HG02981 (cell line): ENCODE measurements around the gene ERVFRD-1.

Experiments used
- ATAC-seq: cut with Tn5 transposase; IDR thresholded peaks from one replicate; pipeline ENCODE4 v1.9.1; 2021; ENCODE audit warnings: mild to moderate bottlenecking, moderate library complexity; ENCODE audit not compliant: unreplicated experiment

Gene ERVFRD-1

GRCh38 chr6:11110921-11111768, at the start of gene ERVFRD-1:
Gene ERVFRD-1, minus strand, starts transcription at chr6:11111725. Its CDS starts 6,415 bp downstream, at chr6:11105310.
- no peak for ATAC-seq

DNA sequence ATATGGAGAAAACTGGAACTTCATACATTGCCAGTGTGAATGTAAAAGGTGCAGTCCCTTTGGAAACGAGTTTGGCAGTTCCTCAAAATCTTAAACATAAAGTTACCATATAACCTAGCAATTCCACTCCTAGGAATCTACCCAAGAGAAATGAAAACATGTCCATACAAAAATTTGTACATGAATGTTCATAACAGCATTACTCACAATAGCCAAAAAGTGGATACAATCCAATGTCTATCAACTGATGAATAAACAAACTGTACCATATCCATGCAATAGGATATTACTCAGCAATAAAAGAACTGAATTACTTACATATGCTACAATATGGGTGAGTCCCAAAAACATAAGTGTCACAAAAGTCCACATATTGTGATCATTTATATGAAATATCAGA, 48.7 kb upstream of the ERVFRD-1 start:
- ATAC-seq = no peak

GRCh38 chr6:11155589-11155988, 44.1 kb upstream of the ERVFRD-1 start:
- ATAC-seq = no peak

DNA sequence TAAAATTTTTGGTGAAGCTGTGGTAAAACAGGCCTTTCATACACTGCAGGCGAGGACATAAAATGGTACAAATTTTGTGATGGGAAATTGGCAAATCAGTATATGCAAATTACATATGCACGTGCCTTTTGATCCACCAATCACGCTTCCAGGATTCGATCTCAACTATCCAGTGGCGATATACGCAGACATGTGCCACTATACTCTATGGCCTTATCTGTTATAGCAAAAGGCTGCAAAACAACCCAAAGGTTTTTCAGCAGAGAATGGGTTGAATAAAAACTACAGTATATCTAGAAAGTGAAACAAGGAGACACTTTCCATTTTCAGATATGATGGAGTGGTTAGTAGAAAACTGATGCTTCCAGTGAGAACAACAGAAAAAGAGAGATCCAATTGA, 41.9 kb upstream of the ERVFRD-1 start:
- ATAC-seq = no peak

DNA sequence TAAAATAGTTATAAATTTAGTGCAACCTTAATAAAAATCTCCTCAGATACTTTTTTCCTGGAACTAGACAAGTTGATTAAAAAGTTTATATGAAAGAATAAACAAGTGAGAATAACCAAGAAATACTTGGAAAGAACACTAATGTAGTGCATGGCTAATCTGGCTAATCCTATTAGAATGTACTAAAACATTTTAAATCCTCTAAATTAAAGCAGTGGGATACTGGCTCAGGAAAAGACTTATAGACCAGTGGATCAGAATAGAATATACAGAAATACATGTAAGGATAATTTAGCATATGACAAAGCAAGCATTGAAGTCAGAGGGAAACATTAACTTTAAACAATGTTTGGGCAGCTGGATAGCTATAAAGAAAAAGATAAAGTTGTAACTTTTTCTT, 41.1 kb upstream of the ERVFRD-1 start:
- no peak for ATAC-seq

DNA sequence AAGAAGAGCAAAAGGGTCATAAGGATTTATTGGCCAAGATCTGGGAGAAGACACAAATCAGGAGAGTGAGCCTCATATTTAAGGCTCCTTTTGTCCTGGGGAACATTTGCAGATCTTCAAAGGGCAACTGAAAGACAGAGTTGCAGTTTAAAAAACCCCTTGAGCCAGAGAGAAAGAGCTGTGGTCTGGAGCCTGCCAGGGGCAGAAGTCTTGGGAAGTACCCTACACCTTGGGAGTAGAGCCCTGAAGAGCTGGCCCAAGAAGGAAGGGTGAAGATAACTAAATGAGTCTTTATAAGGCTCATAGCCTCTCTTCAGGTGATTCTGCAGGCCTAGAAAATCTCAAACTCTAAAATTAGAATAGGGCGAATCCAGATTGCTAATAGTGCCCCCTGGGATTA, 40.0 kb upstream of the ERVFRD-1 start:
- ATAC-seq = no peak

GRCh38 chr6:11149551-11149950, 38.0 kb upstream of the ERVFRD-1 start:
- ATAC-seq = no peak

- no peak for ATAC-seq
Measured at GRCh38 chr6:11146117-11146826, 34.7 kb upstream of the ERVFRD-1 start.

- ATAC-seq = peak; percentile 84
Measured at GRCh38 chr6:11144393-11144851, 32.9 kb upstream of the ERVFRD-1 start.

DNA sequence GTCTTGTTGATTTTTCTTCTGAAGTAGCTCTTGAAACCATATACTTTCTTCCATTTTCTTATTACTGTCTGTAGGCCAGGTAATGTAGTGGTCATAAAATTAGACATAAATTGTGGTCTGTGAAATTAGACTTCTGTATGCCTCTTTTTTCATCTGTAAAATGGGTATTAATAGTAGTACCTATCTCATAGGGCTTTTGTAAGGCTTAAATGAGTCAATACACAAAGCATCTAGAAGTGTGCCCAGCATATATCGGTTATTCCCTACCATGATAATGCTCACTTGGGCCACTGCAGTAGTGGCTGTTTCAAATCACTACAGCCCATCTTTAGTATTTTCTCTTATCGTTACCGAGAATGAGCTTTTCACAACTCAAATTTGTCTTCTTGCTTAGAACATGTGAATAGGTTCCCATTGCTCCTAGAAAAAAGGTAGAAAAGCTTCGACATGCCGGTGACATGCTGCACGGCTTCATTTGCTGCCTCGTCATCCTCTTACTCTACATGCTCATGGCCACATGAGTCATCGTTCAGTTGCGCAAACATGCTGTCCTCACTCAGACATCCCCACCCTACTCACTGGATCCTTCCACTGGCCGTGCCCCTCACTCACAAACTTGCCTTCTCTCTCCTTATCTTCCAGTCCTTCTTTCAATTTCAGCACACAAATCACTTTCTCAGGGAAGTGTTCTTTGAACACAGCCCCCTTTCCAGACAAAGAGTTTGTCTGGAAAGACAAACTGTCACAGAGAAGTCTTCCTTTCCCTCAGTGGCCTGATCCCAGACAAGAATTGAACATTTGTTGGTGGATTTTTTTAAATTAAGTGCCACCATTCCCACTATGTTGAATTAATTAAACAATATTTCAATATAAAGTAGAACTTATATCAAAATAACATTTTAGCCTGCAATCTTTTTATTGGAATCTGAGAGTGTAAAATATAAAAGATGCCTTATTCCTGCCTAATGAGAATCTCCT, 32.2 kb upstream of the ERVFRD-1 start:
- ATAC-seq = no peak

DNA sequence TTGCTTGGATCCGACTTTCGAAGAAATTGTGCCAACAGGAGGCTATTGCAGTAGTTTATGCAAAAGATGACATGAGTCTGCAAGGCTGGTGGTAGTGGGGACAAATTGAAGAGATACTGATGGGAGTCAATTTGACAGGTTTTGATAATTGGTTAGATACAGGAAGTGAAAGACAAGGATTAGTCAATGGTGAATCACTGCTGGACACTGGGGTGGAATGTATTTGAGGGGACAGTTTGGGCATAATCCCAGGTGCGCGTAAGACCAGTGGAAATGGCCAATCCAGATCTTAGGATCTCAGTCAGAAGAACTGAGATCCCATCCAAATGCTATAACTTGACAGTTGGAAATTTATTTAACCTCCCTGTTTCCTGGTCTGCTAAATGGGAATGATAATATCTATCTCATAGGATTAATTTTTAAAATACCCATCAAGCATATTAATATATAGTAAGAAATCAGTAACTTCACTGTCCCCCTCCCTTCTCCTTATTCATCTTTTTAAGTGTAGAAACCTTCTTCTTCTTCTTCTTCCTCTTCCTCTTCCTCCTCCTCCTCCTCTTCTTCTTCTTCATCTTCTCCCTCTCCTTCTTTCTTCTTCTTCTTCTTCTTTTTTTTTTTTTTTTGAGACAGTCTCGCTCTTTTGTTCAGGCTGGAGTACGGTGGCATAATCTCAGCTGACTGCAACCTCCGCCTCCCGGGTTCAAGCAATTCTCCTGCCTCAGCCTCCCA, 30.9 kb upstream of the ERVFRD-1 start:
- no peak for ATAC-seq

DNA sequence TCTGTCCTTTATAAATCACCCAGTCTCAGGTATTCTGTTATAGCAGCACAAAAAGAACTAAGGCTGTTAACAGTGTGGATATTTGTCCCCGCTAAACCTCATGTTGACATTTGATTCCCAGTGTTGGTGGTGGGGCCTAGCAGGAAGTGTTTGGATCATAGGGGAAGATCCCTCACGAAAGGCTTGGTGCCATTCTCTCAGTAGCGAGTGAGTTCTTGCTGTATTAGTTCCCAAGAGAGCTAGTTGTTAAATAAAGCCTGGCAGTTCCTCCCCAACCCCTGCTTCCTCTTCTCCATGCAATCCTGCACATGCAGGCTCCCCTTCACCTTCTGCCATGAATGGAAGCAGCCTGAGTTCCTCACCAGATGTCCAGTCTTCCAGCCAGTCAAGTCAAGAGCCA, 29.8 kb upstream of the ERVFRD-1 start:
- no peak for ATAC-seq

- no peak for ATAC-seq
Measured at GRCh38 chr6:11140056-11140455, 28.5 kb upstream of the ERVFRD-1 start.

- no peak for ATAC-seq
Measured at GRCh38 chr6:11139051-11139960, 27.8 kb upstream of the ERVFRD-1 start.

DNA sequence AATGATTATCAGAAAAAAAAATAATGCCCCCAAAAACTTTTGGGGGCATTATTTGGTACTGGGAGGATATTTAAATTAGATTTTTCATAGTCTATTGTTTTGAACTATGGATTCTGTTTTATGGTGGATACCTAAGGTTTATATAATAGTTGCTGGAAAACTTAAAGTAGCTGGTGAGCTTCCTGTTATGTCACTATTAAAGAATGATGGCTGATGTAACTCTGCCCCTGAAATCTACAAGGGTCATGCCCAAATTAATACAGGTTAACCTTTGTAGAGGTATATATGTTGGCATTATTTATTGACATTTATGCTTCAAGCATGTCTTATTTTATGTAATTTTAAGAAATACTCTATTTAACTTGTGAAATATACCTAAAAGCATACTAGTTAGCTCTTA, 25.3 kb upstream of the ERVFRD-1 start:
- no peak for ATAC-seq

GRCh38 chr6:11133281-11133680, 21.8 kb upstream of the ERVFRD-1 start:
- ATAC-seq = no peak

DNA sequence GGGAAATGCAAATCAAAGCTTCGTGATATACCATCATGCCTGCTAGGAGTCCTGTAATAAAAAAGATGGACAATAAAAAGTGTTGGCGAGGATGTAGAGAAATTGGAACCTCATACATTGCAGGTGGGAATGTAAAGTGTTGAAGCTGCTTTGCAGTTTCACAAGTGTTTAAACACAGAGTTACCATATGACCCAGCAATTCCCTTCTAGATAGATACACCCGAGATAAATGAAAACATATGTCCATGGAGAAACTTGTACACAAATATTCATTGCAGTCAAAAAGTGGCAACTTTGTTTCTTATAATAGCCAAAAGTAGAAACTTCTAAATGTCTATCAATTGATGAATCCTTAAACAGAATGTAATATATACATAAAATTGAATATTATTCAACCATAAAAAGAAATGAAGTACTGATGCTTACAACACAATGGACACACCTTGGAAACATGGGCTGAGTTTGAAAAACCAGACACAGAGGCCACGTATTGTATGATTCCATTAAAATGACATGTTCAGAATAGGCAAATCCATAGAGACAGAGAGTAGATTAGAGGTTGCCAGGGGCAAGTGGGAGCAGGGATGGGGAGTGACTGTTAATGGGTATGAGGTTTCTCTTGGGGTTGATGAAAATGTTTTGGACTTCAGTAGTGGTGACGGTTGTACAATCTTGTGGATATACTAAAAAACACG, 20.8 kb upstream of the ERVFRD-1 start:
- no peak for ATAC-seq

DNA sequence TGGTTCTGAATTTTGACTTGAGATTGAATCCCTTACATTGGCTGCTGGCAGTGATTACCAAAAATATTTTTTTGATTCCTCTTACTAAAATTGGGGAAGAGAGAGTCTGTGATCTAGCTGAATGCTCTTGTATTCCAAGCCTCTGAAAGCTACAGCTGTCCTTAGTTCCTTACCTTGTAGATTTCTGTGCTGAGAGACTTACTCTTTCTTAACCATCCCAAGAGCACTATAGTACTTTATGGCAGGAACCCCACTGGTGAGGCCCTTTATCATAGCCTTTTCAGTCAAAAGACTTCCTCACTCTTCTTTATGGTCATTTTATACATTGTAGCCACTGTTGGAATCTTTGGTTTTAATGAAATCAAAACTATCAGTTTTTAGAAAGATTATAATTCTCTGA, 19.1 kb upstream of the ERVFRD-1 start:
- ATAC-seq = no peak
